ENCODE data around the gene SAMD15.

DNA sequence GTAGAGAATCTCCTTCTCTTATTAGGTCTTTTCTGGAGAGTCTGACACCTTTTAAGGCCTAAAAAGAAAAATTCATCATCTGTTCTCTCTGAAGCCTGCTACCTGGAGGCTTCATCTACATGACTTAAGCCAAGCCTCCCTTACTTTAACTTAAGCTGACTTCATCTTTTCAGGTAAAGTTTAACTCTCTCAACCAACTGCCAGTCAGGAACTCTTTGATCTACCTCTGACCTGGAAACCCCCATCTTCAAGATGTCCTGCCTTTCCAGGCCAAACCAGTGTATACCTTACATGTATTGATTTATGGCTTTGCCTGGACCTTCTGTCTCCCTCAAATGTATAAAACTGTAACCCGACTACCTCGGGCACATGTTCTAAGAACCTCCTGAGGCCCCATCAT, 38.9 kb upstream of the SAMD15 start:
- no peak for TF ChIP-seq GATA2 (IDR thresholded peaks at IDR 0.05; ENCODE audit: low read depth, low read length)
- no peak for TF ChIP-seq GATA3 (IDR thresholded peaks at IDR 0.05; ENCODE audit: low read depth, low read length)

Measured in SH-SY5Y (cell line).